GM12878 (cell line): ENCODE measurements around the gene GCNT2. TPM values are rescaled to one million over a fixed set of nuclear protein-coding genes. Genes with fewer than 3 reads are reported as not detected.
"Not testable (repeated sequence)": the region's sequence is repeated elsewhere in the genome, so short reads cannot be mapped to it uniquely, and the experiment has no call there.

Experiments used
- ATAC-seq: fragments of 200-7000 bp; cut with Tn5 transposase; 3 replicates; pipeline ENCODE4 v1.9.1; 2020; ENCODE audit warnings: mild to moderate bottlenecking, moderate library complexity
- BruUV-seq: library from RNA; stranded (reverse); fragments of 400-500 nt; replicated peaks from 2 replicates; lab custom pipeline; 2021; lab: Mats Ljungman, UMichigan
- CTCF ChIA-PET: fragments of 300-600 bp; sonication (Branson Sonifier 250); formaldehyde crosslinking; extraction: SDS; loops from one replicate; lab custom pipeline; 2021; ENCODE audit warnings: inconsistent platforms; lab: Yijun Ruan, JAX
- POLR2A ChIA-PET: fragments of 350-600 bp; formaldehyde crosslinking; extraction: SDS; loops from one replicate; lab custom pipeline; 2021; ENCODE audit warnings: inconsistent platforms; lab: Charles Lee
- RAD21 ChIA-PET: fragments of 300-600 bp; sonication (Branson Sonifier 250); formaldehyde crosslinking; loops from one replicate; lab custom pipeline; 2023; ENCODE audit warnings: antibody characterized with exemption; ENCODE audit not compliant: unreplicated experiment; lab: Charles Lee
- SMC1A ChIA-PET: fragments of 300-600 bp; sonication (Branson Sonifier 250); formaldehyde crosslinking; loops from one replicate; lab custom pipeline; 2023; ENCODE audit not compliant: unreplicated experiment, uncharacterized antibody; lab: Charles Lee
- DNase-seq: peaks from one replicate; pipeline ENCODE4 v3.0.0-alpha.2; 2011; ENCODE audit warnings: low read depth, low spot score
- FAIRE-seq: peaks from 3 replicates; lab custom pipeline; 2011; peaks lifted over from hg19 to GRCh38; lab: Jason Lieb, UNC
- H2AFZ ChIP-seq: 2 replicates; pipeline ENCODE4 v1.6.0; 2011; ENCODE audit warnings: low read depth, low read length, control low read depth; ENCODE audit not compliant: control insufficient read depth
- H3K27ac ChIP-seq: 2 replicates; pipeline ENCODE4 v1.5.1; 2011; ENCODE audit warnings: control low read depth; ENCODE audit not compliant: control insufficient read depth, insufficient read depth
- H3K27me3 ChIP-seq, 2 experiments: replicated peaks in 1 of 2; 2 replicates each; pipeline versions ENCODE4 v1.6.0 to v1.6.1; 2011; ENCODE audit warnings: low read length in 1 of 2; ENCODE audit not compliant: control insufficient read depth in 2 of 2, insufficient read depth in 2 of 2
- H3K36me3 ChIP-seq, 2 experiments: 2 replicates each; pipeline ENCODE4 v1.5.1; 2011; ENCODE audit warnings: low read length in 1 of 2; ENCODE audit not compliant: control insufficient read depth in 2 of 2, insufficient read depth in 2 of 2
- H3K4me1 ChIP-seq: 2 replicates; pipeline ENCODE4 v1.6.1; 2011; ENCODE audit warnings: mild to moderate bottlenecking, low read length, moderate library complexity, mixed read lengths; ENCODE audit not compliant: control insufficient read depth, insufficient read depth
- H3K4me2 ChIP-seq: 2 replicates; pipeline ENCODE4 v1.6.0; 2011; ENCODE audit warnings: control low read depth; ENCODE audit not compliant: control insufficient read depth, insufficient read depth
- H3K4me3 ChIP-seq: fragments of 200-600 bp; sonication (generic); 2 replicates; pipeline ENCODE4 v1.5.1; 2016
- H3K79me2 ChIP-seq: 2 replicates; pipeline ENCODE4 v1.6.0; 2011; ENCODE audit warnings: low read length; ENCODE audit not compliant: control insufficient read depth, insufficient read depth
- H3K9ac ChIP-seq: 2 replicates; pipeline ENCODE4 v1.8.0; 2011; ENCODE audit warnings: low read length, control low read depth, mixed read lengths; ENCODE audit not compliant: control insufficient read depth, insufficient read depth
- H3K9me3 ChIP-seq: replicated peaks from 3 replicates; pipeline ENCODE4 v1.5.1; 2011; ENCODE audit warnings: mild to moderate bottlenecking, low read length; ENCODE audit not compliant: control insufficient read depth, insufficient read depth
- H4K20me1 ChIP-seq: 2 replicates; pipeline ENCODE4 v1.6.0; 2011; ENCODE audit not compliant: control insufficient read depth, insufficient read depth
- BHLHE40 ChIP-seq, 2 experiments: fragments of 450-650 bp in 1 of 2; IDR thresholded peaks; 2 replicates each; pipeline ENCODE4 v1.6.1; 2011 to 2017; ENCODE audit warnings: low read depth in 2 of 2, borderline replicate concordance in 1 of 2, improper control_type of control experiment in 1 of 2, low read length in 1 of 2, mild to moderate bottlenecking in 1 of 2
- EED ChIP-seq: sonication (generic); IDR thresholded peaks from 2 replicates; pipeline ENCODE4 v1.6.1; 2016; ENCODE audit warnings: antibody characterized with exemption, low read depth
- GABPA ChIP-seq: IDR thresholded peaks from 2 replicates; pipeline ENCODE4 v1.6.1; 2014; ENCODE audit warnings: antibody characterized with exemption, low read depth, mild to moderate bottlenecking, inconsistent platforms
- MEF2B ChIP-seq: fragments of 450-650 bp; IDR thresholded peaks from 2 replicates; pipeline ENCODE4 v1.6.1; 2018; ENCODE audit warnings: mild to moderate bottlenecking, moderate library complexity; ENCODE audit not compliant: partially characterized antibody, poor library complexity, severe bottlenecking
- RAD51 ChIP-seq: fragments of 450-650 bp; IDR thresholded peaks from 2 replicates; pipeline ENCODE4 v1.6.1; 2016; ENCODE audit warnings: moderate library complexity, mild to moderate bottlenecking, inconsistent platforms
- RB1 ChIP-seq: fragments of 450-650 bp; formaldehyde crosslinking; IDR thresholded peaks from 2 replicates; pipeline ENCODE4 v1.6.1; 2017; ENCODE audit warnings: mild to moderate bottlenecking, borderline replicate concordance
- SUPT20H ChIP-seq: IDR thresholded peaks from 2 replicates; pipeline ENCODE4 v1.6.1; 2011; ENCODE audit warnings: low read depth, mild to moderate bottlenecking, low read length, moderate library complexity, borderline replicate concordance; ENCODE audit not compliant: control insufficient read depth
- TBL1XR1 ChIP-seq: IDR thresholded peaks from 2 replicates; pipeline ENCODE4 v1.6.1; 2012; ENCODE audit warnings: low read depth, low read length, improper control_type of control experiment
- ZNF207 ChIP-seq: fragments of 450-650 bp; IDR thresholded peaks from 2 replicates; pipeline ENCODE4 v1.6.1; 2014; ENCODE audit warnings: antibody characterized with exemption, mild to moderate bottlenecking, borderline replicate concordance
- WGBS: methylation state at CpG from one replicate; pipeline ENCODE4 v1.1.6; 2016; ENCODE audit warnings: low lambda C conversion rate; ENCODE audit not compliant: insufficient replicate concordance, insufficient coverage; ENCODE audit errors: missing lambda C conversion rate; 5-methylcytosine and 5-hydroxymethylcytosine counted together
- in situ Hi-C: fragments of 300-500 bp; cut with MboI; formaldehyde crosslinking; loops from 9 replicates; pipeline ENCODE4 v1.14.3; 2018; ENCODE audit warnings: mixed read lengths
- intact Hi-C: fragments of 100-400 bp; cut with micrococcal nuclease; formaldehyde crosslinking; loops from one replicate; pipeline ENCODE4 v1.14.2; 2022; ENCODE audit not compliant: unreplicated experiment
- polyA plus RNA-seq, 11 experiments: library from polyadenylated mRNA; depleted of rRNA in 4 of 11; unstranded in 6 of 11; stranded (reverse) in 5 of 11; fragments of >200 nt; fragmentation: Nextera tagmentation in 4 of 11; fragmentation: Illumina TruSeq in 1 of 11; extraction: Ambion mirVana in 4 of 11; extraction: Trizol in 1 of 11; gene quantifications; 1 replicate in 1 of 11; 2 replicates in 10 of 11; pipeline versions ENCODE4 v1.2.1 to v1.2.3, GENCODE V29; 2011 to 2016; ENCODE audit warnings: inconsistent platforms in 2 of 11, missing spikeins in 2 of 11, low read depth in 1 of 11
- total RNA-seq, 4 experiments: library from RNA; depleted of rRNA in 3 of 4; stranded (reverse); fragments of >200 nt in 3 of 4; fragmentation: Illumina TruSeq in 1 of 4; extraction: Trizol in 1 of 4; gene quantifications; 2 replicates each; pipeline versions ENCODE4 v1.2.1 to v1.2.3, GENCODE V29; 2013 to 2021
- TF ChIP-seq, protein P1 (sequence below): IDR thresholded peaks from 2 replicates; pipeline ENCODE4 v1.6.1; 2012; ENCODE audit warnings: low read length, inconsistent platforms
- TF ChIP-seq, protein P2 (sequence below): fragments of 450-650 bp; IDR thresholded peaks from 2 replicates; pipeline ENCODE4 v1.6.1; 2017; ENCODE audit warnings: low read depth, mild to moderate bottlenecking, moderate library complexity

The GCNT2 gene
- total and polyA plus RNA-seq, 10 of the 15 experiments (the other 5 are each of a cell fraction or from before 2014, with no cell fraction given) = 5.0 to 21.6 (median 11.9) TPM

DNA sequence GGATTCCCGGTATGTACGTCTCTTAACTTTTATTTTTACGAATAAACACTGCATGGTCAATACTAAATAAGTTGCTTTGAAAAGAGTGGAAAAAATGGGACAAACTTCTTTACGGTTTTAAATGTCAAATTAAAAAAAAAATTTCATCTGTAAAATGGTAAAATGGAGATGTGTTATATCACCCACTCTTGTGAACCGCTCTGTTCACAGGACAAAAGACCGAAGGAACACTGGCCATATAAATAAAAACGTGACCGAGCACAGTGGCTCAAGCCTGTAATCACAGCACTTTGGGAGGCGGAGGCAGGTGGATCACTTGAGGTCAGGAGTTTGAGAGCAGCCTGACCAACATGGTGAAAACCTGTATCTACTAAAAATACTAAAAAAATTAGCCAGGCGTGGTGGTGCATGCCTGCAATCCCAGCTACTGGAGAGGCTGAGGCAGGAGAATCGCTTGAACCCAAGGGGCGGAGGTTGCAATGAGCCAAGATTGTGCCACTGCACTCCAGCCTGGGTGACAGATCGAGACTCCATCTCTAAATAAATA is 8.8 kb downstream of the GCNT2 start:
- BruUV-seq, H3K36me3 ChIP-seq, H4K20me1 ChIP-seq, in situ Hi-C loops, H3K27me3 ChIP-seq, FAIRE-seq, H3K9me3 ChIP-seq, DNase-seq, ATAC-seq: not testable (repeated sequence)
- Histone ChIP-seq H2AFZ (peak overlapping the region; percentile 81), H3K4me1 (peaks cover 13% of the 10 kb centered on the region), H3K4me2 (peak overlapping the region; percentile 94; the same call in 1 of the 2 replicates), H3K79me2 (peaks cover 48% of the 10 kb centered on the region), H3K4me3 (peak overlapping the region; percentile 82), H3K27ac (peak overlapping the region; percentile 73), H3K9ac (peak overlapping the region; percentile 77)
- RAD21 ChIA-PET = interaction anchor here (1.0 to 1.2 kb wide), 6 partner anchors 10 to 192 kb away, joined by 3 to 5 read pairs (median 4); partner anchors contain the start of genes C6orf52, PAK1IP1 and TMEM14C
- WGBS = 16% methylated on average over 13 of the region's 13 CpGs
- SMC1A ChIA-PET = interaction anchor here (1.4 to 3.4 kb wide), 2 partner anchors 19 to 189 kb away, joined by 3 to 16 read pairs; no protein-coding TSS in a partner anchor
- TF ChIP-seq BHLHE40 (IDR thresholded peaks at IDR 0.05; ENCODE audit: borderline replicate concordance in 1 of 2, low read depth in 2 of 2, low read length in 1 of 2) = peak in 1 of 2 experiments; percentile 60; a peak in 1 of 4 replicates
- POLR2A ChIA-PET = interaction anchor here (1.8 kb wide), 1 partner anchor 165 kb away, joined by 7 read pairs; the partner anchor contains the start of genes C6orf52 and PAK1IP1
- intact Hi-C loops = loop anchor here (2.0 to 10.0 kb wide), 3 partner anchors 165 to 565 kb away; partner anchors contain the start of genes C6orf52, PAK1IP1, SMIM13 and TMEM14C
- CTCF ChIA-PET = interaction anchor here (0.7 to 2.2 kb wide), 4 partner anchors 19 to 537 kb away, joined by 3 to 8 read pairs (median 5); no protein-coding TSS in a partner anchor

DNA sequence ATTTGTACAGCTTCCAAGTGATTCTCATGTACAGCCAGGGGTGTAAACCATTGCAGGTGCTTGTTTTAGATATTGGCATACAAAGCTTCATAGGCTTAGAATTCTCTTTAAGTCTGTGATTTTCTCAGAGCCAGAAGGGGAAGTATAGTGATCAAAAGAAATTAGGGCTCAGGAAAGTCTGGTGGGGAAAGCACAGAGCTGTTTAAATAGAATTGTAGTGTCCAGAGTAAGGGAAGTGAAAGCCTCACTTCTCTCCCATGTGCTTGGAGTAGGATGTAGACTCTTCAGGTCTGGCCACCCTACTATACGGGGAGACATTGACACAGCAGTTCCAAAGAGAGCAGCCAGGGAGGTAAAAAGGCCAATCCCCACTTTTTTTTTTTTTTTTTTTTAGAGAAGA is 10.4 kb downstream of the GCNT2 start:
- Histone ChIP-seq H3K27ac (peak overlapping the region; percentile 85), H3K79me2 (peaks cover 61% of the 10 kb centered on the region), H3K9me3 (no peaks in the 10 kb centered on the region), H3K36me3 (no peaks in the 10 kb centered on the region), H3K27me3 (no peaks in the 10 kb centered on the region), H4K20me1 (no peaks in the 10 kb centered on the region), H3K4me2 (peak overlapping the region; percentile 94), H3K4me3 (peak overlapping the region; percentile 82), H2AFZ (no peak overlapping the region), H3K9ac (peak overlapping the region; percentile 77), H3K4me1 (peaks cover 23% of the 10 kb centered on the region)
- ChIA-PET POLR2A (interaction anchor here (0.6 to 1.9 kb wide), 4 partner anchors 9 to 306 kb away, joined by 3 to 6 read pairs (median 4); partner anchors contain the start of gene C6orf52), SMC1A (interaction anchor here (0.7 to 2.1 kb wide), 6 partner anchors 9 to 965 kb away, joined by 3 to 9 read pairs (median 4); partner anchors contain the start of gene TMEM14B), CTCF (interaction anchor here (0.6 to 1.8 kb wide), 4 partner anchors 10 to 269 kb away, joined by 3 to 6 read pairs (median 4); no protein-coding TSS in a partner anchor), RAD21 (interaction anchor here (0.5 to 2.1 kb wide), 8 partner anchors 10 to 190 kb away, joined by 3 to 8 read pairs (median 4); partner anchors contain the start of genes C6orf52, GCNT2 and PAK1IP1)
- DNase-seq = no peak
- WGBS = 0% methylated on average over 1 of the region's 1 CpG
- peak; percentile 40 for ATAC-seq
- FAIRE-seq = no peak
- BruUV-seq = no TSS peak
- in situ Hi-C loops (no loop called here), intact Hi-C loops (loop anchor here (10.0 kb wide), 2 partner anchors 193 to 563 kb away; partner anchors contain the start of genes SMIM13 and TMEM14C)
- TF ChIP-seq RB1 (no peak), GABPA (no peak), RAD51 (no peak), EED (peak; percentile 91), SUPT20H (no peak), ZNF207 (no peak), MEF2B (no peak), TBL1XR1 (no peak)
- TF ChIP-seq, protein P1, sequence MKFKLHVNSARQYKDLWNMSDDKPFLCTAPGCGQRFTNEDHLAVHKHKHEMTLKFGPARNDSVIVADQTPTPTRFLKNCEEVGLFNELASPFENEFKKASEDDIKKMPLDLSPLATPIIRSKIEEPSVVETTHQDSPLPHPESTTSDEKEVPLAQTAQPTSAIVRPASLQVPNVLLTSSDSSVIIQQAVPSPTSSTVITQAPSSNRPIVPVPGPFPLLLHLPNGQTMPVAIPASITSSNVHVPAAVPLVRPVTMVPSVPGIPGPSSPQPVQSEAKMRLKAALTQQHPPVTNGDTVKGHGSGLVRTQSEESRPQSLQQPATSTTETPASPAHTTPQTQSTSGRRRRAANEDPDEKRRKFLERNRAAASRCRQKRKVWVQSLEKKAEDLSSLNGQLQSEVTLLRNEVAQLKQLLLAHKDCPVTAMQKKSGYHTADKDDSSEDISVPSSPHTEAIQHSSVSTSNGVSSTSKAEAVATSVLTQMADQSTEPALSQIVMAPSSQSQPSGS = peak; percentile 22; the same call in 1 of the 2 replicates
- TF ChIP-seq, protein P2, sequence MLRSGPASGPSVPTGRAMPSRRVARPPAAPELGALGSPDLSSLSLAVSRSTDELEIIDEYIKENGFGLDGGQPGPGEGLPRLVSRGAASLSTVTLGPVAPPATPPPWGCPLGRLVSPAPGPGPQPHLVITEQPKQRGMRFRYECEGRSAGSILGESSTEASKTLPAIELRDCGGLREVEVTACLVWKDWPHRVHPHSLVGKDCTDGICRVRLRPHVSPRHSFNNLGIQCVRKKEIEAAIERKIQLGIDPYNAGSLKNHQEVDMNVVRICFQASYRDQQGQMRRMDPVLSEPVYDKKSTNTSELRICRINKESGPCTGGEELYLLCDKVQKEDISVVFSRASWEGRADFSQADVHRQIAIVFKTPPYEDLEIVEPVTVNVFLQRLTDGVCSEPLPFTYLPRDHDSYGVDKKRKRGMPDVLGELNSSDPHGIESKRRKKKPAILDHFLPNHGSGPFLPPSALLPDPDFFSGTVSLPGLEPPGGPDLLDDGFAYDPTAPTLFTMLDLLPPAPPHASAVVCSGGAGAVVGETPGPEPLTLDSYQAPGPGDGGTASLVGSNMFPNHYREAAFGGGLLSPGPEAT = 0 out of 2 replicates have a peak, but pooled peaks have one; percentile 38
